ENCODE results near the gene HOXC9.

Gene HOXC9

GRCh38 chr12:53961025-53961761 is 38.8 kb upstream of the HOXC9 start:
- DNase-seq, result peak; percentile 84

GRCh38 chr12:53963005-53963404 is 37.0 kb upstream of the HOXC9 start:
- DNase-seq, result no peak

- DNase-seq, result peak; percentile 50
These were observed 36.3 kb upstream of the HOXC9 start for GRCh38 chr12:53963434-53964314.

- peak; percentile 44 for DNase-seq
These were observed 35.6 kb upstream of the HOXC9 start for GRCh38 chr12:53964315-53964713.

- DNase-seq, result peak; percentile 70
These were observed 34.5 kb upstream of the HOXC9 start for GRCh38 chr12:53965281-53966084.

- DNase-seq, result no peak
These were observed 33.9 kb upstream of the HOXC9 start for GRCh38 chr12:53966085-53966384.

- DNase-seq, result peak; percentile 77
These were observed 33.4 kb upstream of the HOXC9 start for GRCh38 chr12:53966385-53967133.

- DNase-seq, result no peak
These were observed 32.5 kb upstream of the HOXC9 start for GRCh38 chr12:53967421-53967925.

GRCh38 chr12:53968214-53969127 is 31.5 kb upstream of the HOXC9 start:
- no peak for DNase-seq

- no peak for DNase-seq
These were observed 30.2 kb upstream of the HOXC9 start for GRCh38 chr12:53969588-53970259.

GRCh38 chr12:53970451-53970850 is 29.5 kb upstream of the HOXC9 start:
- DNase-seq, result no peak

- no peak for DNase-seq
These were observed 28.8 kb upstream of the HOXC9 start for GRCh38 chr12:53971129-53971528.

GRCh38 chr12:53971686-53972085 is 28.3 kb upstream of the HOXC9 start:
- no peak for DNase-seq

- DNase-seq, result no peak
These were observed 27.7 kb upstream of the HOXC9 start for GRCh38 chr12:53972152-53972702.

- no peak for DNase-seq
These were observed 27.2 kb upstream of the HOXC9 start, which contains the start of gene HOXC11 for GRCh38 chr12:53972722-53973235. HOXC11 (plus strand) TSS chr12:53973126; CDS start chr12:53973242, 116 bp downstream.

- DNase-seq, result peak; percentile 86
These were observed 26.5 kb upstream of the HOXC9 start for GRCh38 chr12:53973236-53974042.

- DNase-seq, result peak; percentile 84
These were observed 25.6 kb upstream of the HOXC9 start, which contains the start of gene HOTAIR for GRCh38 chr12:53974084-53975063. HOTAIR (minus strand) TSS chr12:53974954.
